Measurements from ENCODE around the gene MBNL2.
"Not testable (repeated sequence)": the region's sequence is repeated elsewhere in the genome, so short reads cannot be mapped to it uniquely, and the experiment has no call there.

The MBNL2 gene

DNA sequence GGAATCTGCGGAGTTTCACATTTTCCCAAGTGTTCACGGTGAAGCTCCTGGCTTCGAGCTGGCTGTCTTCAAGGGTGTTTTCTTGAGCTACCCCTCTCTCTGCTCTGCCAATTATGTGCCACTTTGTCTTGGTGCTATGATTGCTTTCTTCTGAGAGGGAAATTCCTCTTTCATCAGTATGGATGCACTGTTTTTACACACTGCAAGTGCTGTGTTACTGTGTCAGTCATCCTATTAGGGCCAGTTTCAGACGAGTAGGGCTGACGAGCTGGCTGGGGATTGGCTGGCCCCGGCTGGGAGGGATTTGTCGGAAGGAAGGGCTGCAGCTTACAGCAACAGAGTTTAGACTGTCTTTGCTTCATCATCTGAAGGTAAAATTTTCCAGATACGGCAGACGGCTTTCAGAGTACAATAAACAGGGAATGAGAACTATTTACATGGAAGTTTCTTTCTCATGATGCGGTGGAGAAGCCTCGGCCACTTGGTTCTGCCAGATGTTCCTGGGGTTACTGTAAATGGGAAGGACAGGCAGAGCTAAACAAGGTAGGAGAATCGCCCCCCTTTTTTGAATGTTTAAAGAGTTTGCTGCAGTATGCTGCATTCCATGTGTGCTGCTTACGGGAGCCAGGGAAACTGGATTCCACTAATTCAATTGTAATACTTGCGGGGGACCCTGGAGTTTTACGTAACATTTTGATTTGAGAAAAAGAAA, at the start of gene MBNL2:
Gene MBNL2, plus strand, starts transcription at position 345 of the 712 bp plus-strand sequence. CDS start 53,903 bp downstream, outside the sequence.
- DNase-seq, result peak; percentile 46

DNA sequence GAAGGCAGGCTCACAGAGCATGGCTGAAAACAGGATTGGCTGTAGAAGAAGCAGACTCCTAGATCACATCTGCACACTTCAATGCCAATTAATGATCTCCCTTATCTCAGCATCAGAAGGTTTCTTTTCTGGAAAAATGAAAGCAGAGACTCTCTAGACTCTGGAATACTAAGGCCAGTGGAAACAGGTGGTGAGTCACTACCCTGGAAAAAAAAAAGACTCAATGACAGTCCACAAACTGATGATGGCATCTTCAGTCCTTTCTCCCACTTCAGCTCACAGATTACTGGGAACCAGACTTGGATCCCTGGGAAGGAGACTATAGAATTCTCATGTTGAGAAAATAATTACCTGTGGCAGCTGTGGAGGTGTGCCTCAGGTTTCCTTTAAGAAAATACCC, 47.5 kb upstream of the MBNL2 start:
- DNase-seq, result no peak

DNA sequence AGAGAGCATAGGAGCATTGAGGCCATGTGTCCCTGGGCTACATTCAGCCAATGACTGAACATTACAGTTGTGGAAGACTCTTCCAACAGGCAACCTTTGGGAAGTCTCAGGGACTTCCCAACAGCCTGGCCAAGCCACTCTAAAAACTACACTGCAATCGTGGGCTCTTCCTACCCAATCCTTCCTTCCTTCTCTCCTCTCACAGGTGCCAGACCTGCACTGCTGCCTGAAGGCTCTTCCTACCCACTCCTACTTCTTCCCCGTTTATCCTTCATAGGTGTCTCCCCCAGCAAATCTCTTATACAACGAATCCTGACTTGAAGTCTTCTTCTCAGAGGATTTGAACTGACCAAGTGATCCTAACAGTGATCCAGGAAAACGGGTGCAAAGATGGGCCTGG, 47.1 kb upstream of the MBNL2 start:
- no peak for DNase-seq

GRCh38 chr13:97179501-97179900, 42.6 kb upstream of the MBNL2 start:
- no peak for DNase-seq

DNA sequence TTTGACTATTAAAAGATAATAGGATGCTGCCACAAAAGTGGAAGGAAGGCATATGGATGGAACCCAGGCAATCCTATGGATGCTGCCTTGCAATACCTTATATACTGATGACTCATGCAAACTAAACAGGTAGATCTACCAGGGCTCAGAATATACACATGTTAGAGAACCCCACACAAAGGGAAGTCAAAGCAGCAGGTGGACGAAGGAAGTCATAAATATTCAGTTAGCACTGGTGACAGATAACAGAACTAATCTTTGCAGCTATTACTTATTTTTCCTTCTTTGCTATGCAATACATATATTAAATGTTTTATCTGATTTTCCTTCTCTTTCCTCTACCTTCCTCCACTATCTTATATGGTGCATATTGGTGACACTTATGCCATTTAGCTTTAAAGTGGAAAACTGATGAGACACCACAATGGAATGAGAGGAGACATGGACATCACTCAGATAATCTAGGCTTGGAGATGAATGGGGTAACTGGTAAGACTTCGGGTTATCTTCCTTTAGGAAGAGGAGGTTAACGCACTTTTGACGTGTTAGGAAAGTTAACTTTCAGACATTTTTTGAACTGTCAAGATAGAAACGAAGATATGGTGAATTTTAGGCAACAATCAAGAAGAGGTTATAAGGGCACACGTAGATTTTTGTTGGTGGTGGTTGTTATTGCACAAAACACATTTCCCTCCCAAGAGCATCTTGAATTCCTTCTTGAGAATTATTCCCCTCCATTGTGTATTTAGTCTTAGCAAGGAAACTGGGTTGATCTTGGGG, 39.8 kb upstream of the MBNL2 start:
- DNase-seq, result no peak

- DNase-seq, result no peak
Measured at GRCh38 chr13:97185291-97185690, 36.8 kb upstream of the MBNL2 start.

- no peak for DNase-seq
Measured at GRCh38 chr13:97185751-97186150, 36.4 kb upstream of the MBNL2 start.

DNA sequence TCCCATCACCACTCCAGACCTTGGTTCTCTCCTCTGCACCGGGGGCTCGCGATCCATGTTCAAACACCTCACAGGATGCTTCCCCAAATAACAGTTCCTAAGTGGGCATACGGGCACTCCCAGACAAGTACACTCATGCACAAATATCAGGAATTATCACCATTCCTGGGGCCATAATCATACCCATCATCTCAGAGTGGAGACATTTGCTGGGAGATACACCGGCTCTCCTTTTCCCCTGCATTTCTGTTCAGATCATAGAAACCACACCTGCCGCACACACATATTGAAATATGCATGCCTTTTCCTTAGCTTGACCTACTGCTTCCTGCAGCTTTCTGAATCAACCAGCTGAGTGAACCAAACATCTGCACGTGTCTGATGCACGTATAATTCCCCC, 33.9 kb upstream of the MBNL2 start:
- no peak for DNase-seq

DNA sequence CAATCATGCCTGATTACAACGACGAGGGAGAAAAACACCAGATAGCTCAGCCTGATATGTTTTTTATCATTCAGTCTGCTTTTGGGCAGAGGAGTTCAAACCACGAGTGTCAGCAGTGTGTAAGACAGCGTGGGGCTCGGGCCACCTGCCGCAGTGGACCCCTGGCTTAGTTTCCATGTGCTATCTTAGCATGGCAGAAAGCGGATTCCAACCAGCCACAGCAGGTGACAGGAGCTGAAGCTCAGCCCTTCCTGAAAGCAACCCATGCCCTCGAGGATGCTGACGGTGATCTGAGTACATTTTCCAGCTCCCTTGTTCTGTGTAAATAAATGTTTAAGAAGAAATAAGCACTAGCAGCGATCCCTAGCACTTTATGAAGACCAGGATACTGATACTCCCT, 32.2 kb upstream of the MBNL2 start:
- no peak for DNase-seq

DNA sequence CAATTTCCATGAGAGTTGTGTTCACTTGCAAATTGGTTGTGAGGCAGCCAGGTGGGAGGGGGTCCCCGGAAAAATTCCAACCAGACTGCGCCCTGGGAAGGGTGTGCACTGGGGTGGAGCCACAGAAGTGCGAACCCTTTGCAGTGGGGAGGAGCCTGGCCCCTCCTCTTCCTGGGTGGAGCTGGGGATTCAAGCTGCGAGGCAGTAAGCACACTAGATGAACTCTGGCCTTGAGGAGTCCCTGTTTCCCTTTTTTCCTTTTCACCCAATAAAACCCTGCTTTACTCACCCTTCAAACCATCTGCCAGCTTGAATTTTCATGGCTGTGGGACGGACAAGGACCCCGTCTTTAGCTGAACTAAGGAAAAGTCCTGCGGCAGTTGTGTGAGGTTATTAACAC, 31.0 kb upstream of the MBNL2 start:
- no peak for DNase-seq

- no peak for DNase-seq
Measured at GRCh38 chr13:97191615-97192014, 30.5 kb upstream of the MBNL2 start.

GRCh38 chr13:97192166-97192565, 30.0 kb upstream of the MBNL2 start:
- DNase-seq, result no peak

- DNase-seq, result no peak
Measured at GRCh38 chr13:97193577-97193976, 28.6 kb upstream of the MBNL2 start.

DNA sequence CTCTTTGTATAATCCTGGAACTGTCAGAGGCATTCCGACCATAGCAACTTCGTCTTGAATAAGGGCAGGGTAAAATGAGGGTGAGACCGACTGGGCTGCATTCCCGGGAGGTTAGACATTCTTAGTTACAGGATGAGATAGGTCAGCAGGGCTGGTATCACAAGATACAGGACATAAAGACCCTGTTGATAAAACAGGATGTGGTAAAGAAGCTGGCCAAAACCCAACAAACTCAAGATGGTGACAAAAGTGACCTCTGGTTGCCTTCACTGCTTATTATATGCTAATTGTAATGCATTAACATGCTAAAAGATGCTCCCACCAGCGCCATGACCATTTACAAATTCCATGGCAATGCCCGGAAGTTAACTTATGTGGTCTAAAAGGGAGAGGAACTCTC, 27.7 kb upstream of the MBNL2 start:
- no peak for DNase-seq

DNA sequence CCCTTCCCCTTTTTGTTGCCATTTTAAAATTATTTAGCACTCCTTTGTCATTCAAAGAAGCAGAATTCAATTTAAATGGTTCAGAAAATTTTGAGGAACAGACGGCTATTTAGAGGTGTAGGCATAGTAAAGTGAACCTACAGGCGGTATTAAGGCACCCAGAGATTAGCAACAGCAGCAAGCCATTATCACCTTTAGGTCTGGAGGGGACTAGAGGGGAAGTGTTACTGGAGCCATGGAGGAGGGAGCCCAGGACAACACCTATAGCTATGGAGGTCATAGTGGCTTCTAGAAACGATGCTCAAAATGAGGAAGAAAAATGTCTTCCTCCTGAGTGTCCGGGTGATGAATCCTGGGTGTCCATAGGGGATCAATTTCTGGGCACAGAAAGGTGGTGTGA, 25.8 kb upstream of the MBNL2 start:
- DNase-seq, result no peak

- no peak for DNase-seq
Measured at GRCh38 chr13:97198753-97199152, 23.4 kb upstream of the MBNL2 start.

DNA sequence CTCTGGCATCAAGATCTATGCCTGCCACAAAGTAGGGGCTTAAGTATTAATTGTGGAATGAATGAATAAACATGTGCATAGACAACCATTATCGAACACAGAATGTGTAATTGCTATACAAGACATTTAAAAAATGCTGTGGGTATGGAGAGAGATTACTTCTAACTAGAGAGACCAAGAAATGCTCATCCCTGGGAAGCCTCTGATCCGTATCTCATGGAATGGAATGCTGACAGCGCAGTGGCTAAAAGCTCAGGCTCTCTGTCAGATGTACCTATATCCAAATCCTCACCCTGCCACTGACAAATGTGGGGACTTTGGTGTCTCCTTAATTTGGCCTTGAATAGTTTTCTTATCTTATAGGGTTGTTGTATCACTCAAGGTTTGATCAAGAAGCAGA, 22.7 kb upstream of the MBNL2 start:
- DNase-seq, result no peak

- no peak for DNase-seq
Measured at GRCh38 chr13:97200081-97200942, 21.8 kb upstream of the MBNL2 start.

DNA sequence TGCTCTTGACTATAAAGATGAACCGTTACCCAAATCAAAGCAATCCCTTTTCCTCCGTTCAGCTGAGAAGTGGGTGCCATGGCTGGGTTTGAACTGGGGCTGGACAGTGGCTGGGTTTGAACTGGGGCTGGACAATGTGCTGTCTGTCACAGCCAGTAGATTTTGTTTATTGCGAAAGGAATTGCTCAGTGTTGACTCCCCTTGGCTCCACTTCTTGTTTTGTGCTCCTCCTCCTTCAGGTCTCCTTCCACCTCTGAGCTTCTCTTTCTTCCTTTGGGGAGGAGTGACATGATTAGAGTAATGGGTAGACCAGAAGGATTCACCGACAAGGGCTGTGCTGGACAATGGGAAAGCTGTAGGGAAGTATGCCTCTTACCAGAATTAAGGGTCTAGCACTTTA, 19.4 kb upstream of the MBNL2 start:
- no peak for DNase-seq

DNA sequence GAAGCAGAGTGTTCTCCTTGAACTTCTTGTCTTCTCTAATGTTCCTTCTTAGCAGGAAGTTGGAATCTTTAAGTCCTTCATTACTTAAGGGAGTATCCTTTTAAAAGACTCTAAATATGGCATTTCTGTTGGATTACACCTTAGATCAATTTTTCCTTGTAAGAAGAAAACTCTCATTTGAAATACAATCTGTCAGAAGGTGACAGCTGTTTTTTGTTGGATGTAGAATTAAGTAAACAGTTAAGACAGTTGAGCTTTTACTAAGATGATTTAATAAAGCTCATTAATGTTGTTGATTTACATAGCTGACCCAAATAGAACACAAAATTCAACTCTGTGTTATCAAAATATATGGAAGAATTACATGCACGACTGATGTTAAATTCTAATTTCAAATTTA, 16.7 kb upstream of the MBNL2 start:
- no peak for DNase-seq

DNA sequence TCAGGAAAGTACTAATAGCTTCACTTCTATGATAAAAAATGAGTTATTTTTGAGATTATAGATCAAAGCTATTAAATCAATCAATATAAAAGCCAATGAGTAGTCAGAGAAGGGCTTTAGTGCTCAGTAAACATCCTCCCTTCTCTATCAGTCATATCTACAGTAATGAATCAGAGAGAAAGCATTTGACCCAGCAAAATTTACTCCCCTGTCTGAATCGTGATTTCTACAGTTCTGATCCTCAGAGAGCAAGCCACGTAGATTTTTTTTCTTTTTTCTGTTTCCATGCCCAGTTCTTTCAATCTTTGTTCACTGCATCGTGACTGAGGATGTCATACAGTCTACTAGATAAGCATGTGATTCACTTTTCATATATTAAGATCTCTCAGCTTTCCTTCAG, 16.2 kb upstream of the MBNL2 start:
- DNase-seq, result no peak

GRCh38 chr13:97207252-97207651, 14.9 kb upstream of the MBNL2 start:
- DNase-seq, result not testable (repeated sequence)

DNA sequence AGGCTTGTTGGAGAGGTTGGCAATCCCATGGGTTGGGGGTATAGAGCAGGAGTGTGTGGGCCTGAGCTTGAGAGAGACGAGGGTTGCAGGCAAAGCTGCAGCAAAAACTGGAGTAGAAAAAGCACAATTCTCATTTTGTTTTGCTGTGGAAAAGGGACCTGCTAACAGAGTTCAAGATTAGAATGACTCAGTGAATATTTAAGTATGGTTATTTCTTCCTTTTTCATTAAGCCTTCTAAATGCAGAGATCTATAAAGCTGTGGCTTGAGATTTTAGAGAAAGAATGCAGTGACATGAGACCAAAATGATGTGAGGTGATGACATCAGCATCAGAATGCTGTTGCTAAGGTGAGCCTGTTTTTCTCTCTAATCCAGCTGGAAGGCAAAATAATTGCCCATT, 10.8 kb upstream of the MBNL2 start:
- DNase-seq, result no peak

DNA sequence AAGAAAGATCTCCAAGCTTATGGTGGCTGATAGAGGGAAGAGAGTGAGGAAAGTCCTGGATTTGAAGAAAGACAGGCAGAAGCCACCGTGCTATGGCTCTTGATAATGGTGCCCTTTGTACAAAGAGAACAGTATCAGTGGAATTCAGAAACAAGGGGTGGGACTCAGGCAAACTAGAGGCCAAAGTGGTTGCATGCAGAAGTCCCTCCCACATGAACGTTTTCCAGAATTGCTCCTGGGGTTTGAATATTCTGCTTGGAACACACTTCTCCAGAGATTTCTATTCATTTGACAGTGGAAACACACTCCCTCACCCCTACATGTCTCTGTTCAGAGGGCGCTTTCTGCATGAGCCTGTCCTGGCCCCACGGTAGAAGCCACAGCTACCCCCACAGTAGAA, 10.1 kb upstream of the MBNL2 start:
- no peak for DNase-seq
